GM23338 (cell line): ENCODE measurements around the gene NPVF. TPM values are rescaled to one million over a fixed set of nuclear protein-coding genes. Genes with fewer than 3 reads are reported as not detected.

Experiments used
- ATAC-seq: fragments of 200-7000 bp; cut with Tn5 transposase; 3 replicates; pipeline ENCODE4 v1.9.1; 2020
- DNase-seq: peaks from one replicate; pipeline ENCODE4 v3.0.0-alpha.2; 2015; ENCODE audit warnings: low spot score
- H2AFZ ChIP-seq: fragments of 200-600 bp; sonication (generic); 2 replicates; pipeline ENCODE4 v1.8.0; 2016; ENCODE audit warnings: antibody characterized with exemption, mild to moderate bottlenecking, moderate library complexity
- H3F3A ChIP-seq: fragments of 200-600 bp; sonication (generic); replicated peaks from 2 replicates; pipeline ENCODE4 v1.8.0; 2017; ENCODE audit warnings: antibody characterized with exemption, mixed run types, low read depth
- H3K27ac ChIP-seq: fragments of 200-600 bp; sonication (generic); 2 replicates; pipeline ENCODE4 v1.6.1; 2016; ENCODE audit warnings: low read depth
- H3K27me3 ChIP-seq: fragments of 200-600 bp; sonication (generic); 2 replicates; pipeline ENCODE4 v1.8.0; 2016; ENCODE audit warnings: mild to moderate bottlenecking, mixed run types, moderate library complexity; ENCODE audit not compliant: insufficient read depth
- H3K36me3 ChIP-seq: fragments of 200-600 bp; sonication (generic); 2 replicates; pipeline ENCODE4 v1.8.0; 2016; ENCODE audit warnings: mild to moderate bottlenecking; ENCODE audit not compliant: insufficient read depth
- H3K4me1 ChIP-seq: fragments of 200-600 bp; sonication (generic); 2 replicates; pipeline ENCODE4 v1.8.0; 2016; ENCODE audit warnings: mild to moderate bottlenecking, moderate library complexity; ENCODE audit not compliant: insufficient read depth
- H3K4me2 ChIP-seq: fragments of 200-600 bp; sonication (generic); 2 replicates; pipeline ENCODE4 v1.7.1; 2017; ENCODE audit warnings: mixed run types
- H3K4me3 ChIP-seq: fragments of 200-600 bp; sonication (generic); 2 replicates; pipeline ENCODE4 v1.6.1; 2016; ENCODE audit warnings: mixed run types
- H3K79me2 ChIP-seq: fragments of 200-600 bp; sonication (generic); replicated peaks from 2 replicates; pipeline ENCODE4 v1.8.0; 2017; ENCODE audit warnings: mild to moderate bottlenecking; ENCODE audit not compliant: insufficient read depth
- H3K9me2 ChIP-seq: fragments of 200-600 bp; sonication (generic); 2 replicates; pipeline ENCODE4 v1.8.0; 2017; ENCODE audit not compliant: insufficient read depth
- H4K20me1 ChIP-seq: fragments of 200-600 bp; sonication (generic); replicated peaks from 2 replicates; pipeline ENCODE4 v1.8.0; 2017; ENCODE audit warnings: mild to moderate bottlenecking; ENCODE audit not compliant: insufficient read depth
- H3K27ac Mint-ChIP-seq: 2 replicates; pipeline ENCODE4 v1.8.0; 2020; ENCODE audit warnings: inconsistent platforms, mild to moderate bottlenecking, moderate library complexity, mixed read lengths
- H3K27me3 Mint-ChIP-seq: 3 replicates; pipeline ENCODE4 v1.8.0; 2022; ENCODE audit warnings: low read depth, mild to moderate bottlenecking, moderate library complexity, mixed read lengths, inconsistent platforms; ENCODE audit not compliant: insufficient read depth, poor library complexity
- H3K36me3 Mint-ChIP-seq: 3 replicates; pipeline ENCODE4 v1.8.0; 2021; ENCODE audit warnings: low read depth, mild to moderate bottlenecking, inconsistent platforms, moderate library complexity, mixed read lengths
- H3K4me1 Mint-ChIP-seq: 3 replicates; pipeline ENCODE4 v1.8.0; 2020; ENCODE audit warnings: mild to moderate bottlenecking, inconsistent platforms, mixed read lengths
- H3K4me3 Mint-ChIP-seq: 3 replicates; pipeline ENCODE4 v1.8.0; 2021; ENCODE audit warnings: moderate library complexity, mild to moderate bottlenecking, inconsistent platforms, mixed read lengths
- H3K9me3 Mint-ChIP-seq: 3 replicates; pipeline ENCODE4 v1.8.0; 2020; ENCODE audit warnings: moderate library complexity, mild to moderate bottlenecking, inconsistent platforms, mixed read lengths
- CREB1 ChIP-seq: fragments of 250-450 bp; sonication (Bioruptor Pico); IDR thresholded peaks from 2 replicates; pipeline ENCODE4 v1.5.0; 2020; ENCODE audit warnings: low read depth, mild to moderate bottlenecking, moderate library complexity
- EZH2 ChIP-seq: fragments of 200-600 bp; sonication (generic); IDR thresholded peaks from one replicate; pipeline ENCODE4 v1.8.0; 2017; ENCODE audit warnings: antibody characterized with exemption, mild to moderate bottlenecking, low read depth; ENCODE audit not compliant: unreplicated experiment
- EZH2phosphoT487 ChIP-seq: fragments of 200-600 bp; sonication (generic); IDR thresholded peaks from one replicate; pipeline ENCODE4 v1.8.1; 2018; ENCODE audit warnings: antibody characterized with exemption; ENCODE audit not compliant: unreplicated experiment
- JUNB ChIP-seq: IDR thresholded peaks from one replicate; pipeline ENCODE4 v1.6.1; 2016; ENCODE audit warnings: antibody characterized with exemption; ENCODE audit not compliant: unreplicated experiment
- NANOG ChIP-seq: IDR thresholded peaks from 2 replicates; pipeline ENCODE4 v1.6.1; 2016; ENCODE audit warnings: antibody characterized with exemption, borderline replicate concordance
- POLR2AphosphoS5 ChIP-seq: IDR thresholded peaks from 2 replicates; pipeline ENCODE4 v1.6.1; 2016; ENCODE audit warnings: antibody characterized with exemption, low read depth
- STAT1 ChIP-seq: IDR thresholded peaks from one replicate; pipeline ENCODE4 v1.6.1; 2016; ENCODE audit warnings: antibody characterized with exemption; ENCODE audit not compliant: unreplicated experiment
- ZNF114 ChIP-seq: fragments of 250-450 bp; sonication (Bioruptor Pico); IDR thresholded peaks from 2 replicates; pipeline ENCODE4 v1.5.0; 2020; ENCODE audit warnings: mild to moderate bottlenecking, moderate library complexity
- ZNF331 ChIP-seq: fragments of 250-450 bp; sonication (Bioruptor Pico); IDR thresholded peaks from 2 replicates; pipeline ENCODE4 v1.5.0; 2020; ENCODE audit warnings: low read depth, mild to moderate bottlenecking, moderate library complexity
- polyA plus RNA-seq: library from polyadenylated mRNA; unstranded; fragments of >200 nt; fragmentation: Nextera tagmentation; extraction: Ambion mirVana; gene quantifications from 2 replicates; pipeline ENCODE4 v1.2.1, GENCODE V29; 2016
- total RNA-seq: library from RNA; depleted of rRNA; stranded (reverse); fragments of >200 nt; shearing (Covaris generic); gene quantifications from 2 replicates; pipeline ENCODE4 v1.2.3, GENCODE V29; 2014
- TF ChIP-seq, protein P1 (sequence below), 2 experiments: fragments of 200-600 bp in 1 of 2; sonication (generic) in 1 of 2; conservative IDR thresholded peaks; 2 replicates each; pipeline versions ENCODE4 v1.5.1 to v1.6.1; 2016 to 2017; ENCODE audit warnings: antibody characterized with exemption in 2 of 2, low read depth in 2 of 2, mild to moderate bottlenecking in 2 of 2, moderate library complexity in 1 of 2
- TF ChIP-seq, protein P2 (sequence below): IDR thresholded peaks from 2 replicates; pipeline ENCODE4 v1.6.1; 2016; ENCODE audit warnings: antibody characterized with exemption
- TF ChIP-seq, protein P3 (sequence below): fragments of 250-450 bp; sonication (Bioruptor Pico); IDR thresholded peaks from 2 replicates; pipeline ENCODE4 v1.5.0; 2020; ENCODE audit warnings: mild to moderate bottlenecking, moderate library complexity
- TF ChIP-seq, protein P4 (sequence below): IDR thresholded peaks from one replicate; pipeline ENCODE4 v1.6.1; 2018; ENCODE audit warnings: antibody characterized with exemption; ENCODE audit not compliant: unreplicated experiment

Gene NPVF
- total and polyA plus RNA-seq, 2 experiments from 2014 or later, result not detected

DNA sequence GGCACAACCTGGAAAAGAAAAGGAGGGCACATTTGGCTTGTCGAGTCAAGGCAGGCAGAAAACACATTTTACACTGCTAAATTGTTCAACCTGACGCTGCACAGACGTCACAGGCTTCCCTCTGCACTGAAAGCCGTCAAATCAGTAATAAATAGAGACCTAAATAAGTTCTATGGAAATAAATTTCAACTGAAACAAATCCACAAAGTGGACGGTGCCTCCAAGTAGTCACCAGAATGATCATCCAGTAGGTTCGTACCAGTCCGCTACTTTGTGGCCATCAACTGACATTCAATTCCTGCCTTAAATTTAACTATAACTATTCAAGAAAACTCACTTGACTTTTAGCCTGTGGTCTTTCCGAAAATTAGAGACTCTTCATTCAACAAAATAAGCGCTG is 49.0 kb downstream of the NPVF start:
- H2AFZ ChIP-seq, result peak overlapping the region; percentile 98
- Mint-ChIP-seq H3K27ac (no peak overlapping the region), H3K27me3 (peaks cover 15% of the 10 kb centered on the region), H3K36me3 (no peaks in the 10 kb centered on the region), H3K4me3 (peak overlapping the region; percentile 80), H3K9me3 (no peaks in the 10 kb centered on the region), H3K4me1 (peaks cover 15% of the 10 kb centered on the region; the same call in 2 of the 3 replicates)
- 0 out of 2 replicates have a peak, but pooled peaks cover 2% of the 10 kb centered on the region for H3F3A ChIP-seq
- H3K36me3 ChIP-seq, result no peaks in the 10 kb centered on the region
- H3K9me2 ChIP-seq, result peaks cover 3% of the 10 kb centered on the region; the same call in 1 of the 2 replicates
- ATAC-seq (no peak), DNase-seq (no peak)
- H3K27ac ChIP-seq, result 0 out of 2 replicates have a peak overlapping the region, but pooled peaks have one; percentile 42
- H3K79me2 ChIP-seq, result no peaks in the 10 kb centered on the region
- H3K4me2 ChIP-seq, result peak overlapping the region; percentile 94
- peak overlapping the region; percentile 96 for H3K4me3 ChIP-seq
- no peaks in the 10 kb centered on the region; the same call in 1 of the 2 replicates for H4K20me1 ChIP-seq
- H3K4me1 ChIP-seq, result peaks cover 4% of the 10 kb centered on the region; the same call in 1 of the 2 replicates
- peaks cover 19% of the 10 kb centered on the region for H3K27me3 ChIP-seq
- TF ChIP-seq EZH2phosphoT487, result no peak
- TF ChIP-seq ZNF114 (CRISPR knock-in tag), result no peak
- no peak for TF ChIP-seq CREB1 (CRISPR knock-in tag)
- TF ChIP-seq POLR2AphosphoS5, result no peak
- TF ChIP-seq, protein P1, sequence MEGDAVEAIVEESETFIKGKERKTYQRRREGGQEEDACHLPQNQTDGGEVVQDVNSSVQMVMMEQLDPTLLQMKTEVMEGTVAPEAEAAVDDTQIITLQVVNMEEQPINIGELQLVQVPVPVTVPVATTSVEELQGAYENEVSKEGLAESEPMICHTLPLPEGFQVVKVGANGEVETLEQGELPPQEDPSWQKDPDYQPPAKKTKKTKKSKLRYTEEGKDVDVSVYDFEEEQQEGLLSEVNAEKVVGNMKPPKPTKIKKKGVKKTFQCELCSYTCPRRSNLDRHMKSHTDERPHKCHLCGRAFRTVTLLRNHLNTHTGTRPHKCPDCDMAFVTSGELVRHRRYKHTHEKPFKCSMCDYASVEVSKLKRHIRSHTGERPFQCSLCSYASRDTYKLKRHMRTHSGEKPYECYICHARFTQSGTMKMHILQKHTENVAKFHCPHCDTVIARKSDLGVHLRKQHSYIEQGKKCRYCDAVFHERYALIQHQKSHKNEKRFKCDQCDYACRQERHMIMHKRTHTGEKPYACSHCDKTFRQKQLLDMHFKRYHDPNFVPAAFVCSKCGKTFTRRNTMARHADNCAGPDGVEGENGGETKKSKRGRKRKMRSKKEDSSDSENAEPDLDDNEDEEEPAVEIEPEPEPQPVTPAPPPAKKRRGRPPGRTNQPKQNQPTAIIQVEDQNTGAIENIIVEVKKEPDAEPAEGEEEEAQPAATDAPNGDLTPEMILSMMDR (conservative IDR thresholded peaks at IDR 0.05; ENCODE audit: low read depth in 2 of 2), result no peak
- TF ChIP-seq JUNB, result no peak
- TF ChIP-seq, protein P2, sequence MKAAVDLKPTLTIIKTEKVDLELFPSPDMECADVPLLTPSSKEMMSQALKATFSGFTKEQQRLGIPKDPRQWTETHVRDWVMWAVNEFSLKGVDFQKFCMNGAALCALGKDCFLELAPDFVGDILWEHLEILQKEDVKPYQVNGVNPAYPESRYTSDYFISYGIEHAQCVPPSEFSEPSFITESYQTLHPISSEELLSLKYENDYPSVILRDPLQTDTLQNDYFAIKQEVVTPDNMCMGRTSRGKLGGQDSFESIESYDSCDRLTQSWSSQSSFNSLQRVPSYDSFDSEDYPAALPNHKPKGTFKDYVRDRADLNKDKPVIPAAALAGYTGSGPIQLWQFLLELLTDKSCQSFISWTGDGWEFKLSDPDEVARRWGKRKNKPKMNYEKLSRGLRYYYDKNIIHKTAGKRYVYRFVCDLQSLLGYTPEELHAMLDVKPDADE, result no peak
- TF ChIP-seq NANOG, result no peak
- TF ChIP-seq STAT1, result no peak
- TF ChIP-seq, protein P3, sequence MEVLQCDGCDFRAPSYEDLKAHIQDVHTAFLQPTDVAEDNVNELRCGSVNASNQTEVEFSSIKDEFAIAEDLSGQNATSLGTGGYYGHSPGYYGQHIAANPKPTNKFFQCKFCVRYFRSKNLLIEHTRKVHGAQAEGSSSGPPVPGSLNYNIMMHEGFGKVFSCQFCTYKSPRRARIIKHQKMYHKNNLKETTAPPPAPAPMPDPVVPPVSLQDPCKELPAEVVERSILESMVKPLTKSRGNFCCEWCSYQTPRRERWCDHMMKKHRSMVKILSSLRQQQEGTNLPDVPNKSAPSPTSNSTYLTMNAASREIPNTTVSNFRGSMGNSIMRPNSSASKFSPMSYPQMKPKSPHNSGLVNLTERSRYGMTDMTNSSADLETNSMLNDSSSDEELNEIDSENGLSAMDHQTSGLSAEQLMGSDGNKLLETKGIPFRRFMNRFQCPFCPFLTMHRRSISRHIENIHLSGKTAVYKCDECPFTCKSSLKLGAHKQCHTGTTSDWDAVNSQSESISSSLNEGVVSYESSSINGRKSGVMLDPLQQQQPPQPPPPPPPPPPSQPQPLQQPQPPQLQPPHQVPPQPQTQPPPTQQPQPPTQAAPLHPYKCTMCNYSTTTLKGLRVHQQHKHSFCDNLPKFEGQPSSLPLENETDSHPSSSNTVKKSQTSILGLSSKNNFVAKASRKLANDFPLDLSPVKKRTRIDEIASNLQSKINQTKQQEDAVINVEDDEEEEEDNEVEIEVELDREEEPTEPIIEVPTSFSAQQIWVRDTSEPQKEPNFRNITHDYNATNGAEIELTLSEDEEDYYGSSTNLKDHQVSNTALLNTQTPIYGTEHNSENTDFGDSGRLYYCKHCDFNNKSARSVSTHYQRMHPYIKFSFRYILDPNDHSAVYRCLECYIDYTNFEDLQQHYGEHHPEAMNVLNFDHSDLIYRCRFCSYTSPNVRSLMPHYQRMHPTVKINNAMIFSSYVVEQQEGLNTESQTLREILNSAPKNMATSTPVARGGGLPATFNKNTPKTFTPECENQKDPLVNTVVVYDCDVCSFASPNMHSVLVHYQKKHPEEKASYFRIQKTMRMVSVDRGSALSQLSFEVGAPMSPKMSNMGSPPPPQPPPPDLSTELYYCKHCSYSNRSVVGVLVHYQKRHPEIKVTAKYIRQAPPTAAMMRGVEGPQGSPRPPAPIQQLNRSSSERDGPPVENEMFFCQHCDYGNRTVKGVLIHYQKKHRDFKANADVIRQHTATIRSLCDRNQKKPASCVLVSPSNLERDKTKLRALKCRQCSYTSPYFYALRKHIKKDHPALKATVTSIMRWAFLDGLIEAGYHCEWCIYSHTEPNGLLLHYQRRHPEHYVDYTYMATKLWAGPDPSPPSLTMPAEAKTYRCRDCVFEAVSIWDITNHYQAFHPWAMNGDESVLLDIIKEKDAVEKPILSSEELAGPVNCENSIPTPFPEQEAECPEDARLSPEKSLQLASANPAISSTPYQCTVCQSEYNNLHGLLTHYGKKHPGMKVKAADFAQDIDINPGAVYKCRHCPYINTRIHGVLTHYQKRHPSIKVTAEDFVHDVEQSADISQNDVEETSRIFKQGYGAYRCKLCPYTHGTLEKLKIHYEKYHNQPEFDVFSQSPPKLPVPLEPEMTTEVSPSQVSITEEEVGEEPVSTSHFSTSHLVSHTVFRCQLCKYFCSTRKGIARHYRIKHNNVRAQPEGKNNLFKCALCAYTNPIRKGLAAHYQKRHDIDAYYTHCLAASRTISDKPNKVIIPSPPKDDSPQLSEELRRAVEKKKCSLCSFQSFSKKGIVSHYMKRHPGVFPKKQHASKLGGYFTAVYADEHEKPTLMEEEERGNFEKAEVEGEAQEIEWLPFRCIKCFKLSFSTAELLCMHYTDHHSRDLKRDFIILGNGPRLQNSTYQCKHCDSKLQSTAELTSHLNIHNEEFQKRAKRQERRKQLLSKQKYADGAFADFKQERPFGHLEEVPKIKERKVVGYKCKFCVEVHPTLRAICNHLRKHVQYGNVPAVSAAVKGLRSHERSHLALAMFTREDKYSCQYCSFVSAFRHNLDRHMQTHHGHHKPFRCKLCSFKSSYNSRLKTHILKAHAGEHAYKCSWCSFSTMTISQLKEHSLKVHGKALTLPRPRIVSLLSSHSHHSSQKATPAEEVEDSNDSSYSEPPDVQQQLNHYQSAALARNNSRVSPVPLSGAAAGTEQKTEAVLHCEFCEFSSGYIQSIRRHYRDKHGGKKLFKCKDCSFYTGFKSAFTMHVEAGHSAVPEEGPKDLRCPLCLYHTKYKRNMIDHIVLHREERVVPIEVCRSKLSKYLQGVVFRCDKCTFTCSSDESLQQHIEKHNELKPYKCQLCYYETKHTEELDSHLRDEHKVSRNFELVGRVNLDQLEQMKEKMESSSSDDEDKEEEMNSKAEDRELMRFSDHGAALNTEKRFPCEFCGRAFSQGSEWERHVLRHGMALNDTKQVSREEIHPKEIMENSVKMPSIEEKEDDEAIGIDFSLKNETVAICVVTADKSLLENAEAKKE, result no peak
- TF ChIP-seq EZH2, result no peak
- no peak for TF ChIP-seq ZNF331 (CRISPR knock-in tag)
- TF ChIP-seq, protein P4, sequence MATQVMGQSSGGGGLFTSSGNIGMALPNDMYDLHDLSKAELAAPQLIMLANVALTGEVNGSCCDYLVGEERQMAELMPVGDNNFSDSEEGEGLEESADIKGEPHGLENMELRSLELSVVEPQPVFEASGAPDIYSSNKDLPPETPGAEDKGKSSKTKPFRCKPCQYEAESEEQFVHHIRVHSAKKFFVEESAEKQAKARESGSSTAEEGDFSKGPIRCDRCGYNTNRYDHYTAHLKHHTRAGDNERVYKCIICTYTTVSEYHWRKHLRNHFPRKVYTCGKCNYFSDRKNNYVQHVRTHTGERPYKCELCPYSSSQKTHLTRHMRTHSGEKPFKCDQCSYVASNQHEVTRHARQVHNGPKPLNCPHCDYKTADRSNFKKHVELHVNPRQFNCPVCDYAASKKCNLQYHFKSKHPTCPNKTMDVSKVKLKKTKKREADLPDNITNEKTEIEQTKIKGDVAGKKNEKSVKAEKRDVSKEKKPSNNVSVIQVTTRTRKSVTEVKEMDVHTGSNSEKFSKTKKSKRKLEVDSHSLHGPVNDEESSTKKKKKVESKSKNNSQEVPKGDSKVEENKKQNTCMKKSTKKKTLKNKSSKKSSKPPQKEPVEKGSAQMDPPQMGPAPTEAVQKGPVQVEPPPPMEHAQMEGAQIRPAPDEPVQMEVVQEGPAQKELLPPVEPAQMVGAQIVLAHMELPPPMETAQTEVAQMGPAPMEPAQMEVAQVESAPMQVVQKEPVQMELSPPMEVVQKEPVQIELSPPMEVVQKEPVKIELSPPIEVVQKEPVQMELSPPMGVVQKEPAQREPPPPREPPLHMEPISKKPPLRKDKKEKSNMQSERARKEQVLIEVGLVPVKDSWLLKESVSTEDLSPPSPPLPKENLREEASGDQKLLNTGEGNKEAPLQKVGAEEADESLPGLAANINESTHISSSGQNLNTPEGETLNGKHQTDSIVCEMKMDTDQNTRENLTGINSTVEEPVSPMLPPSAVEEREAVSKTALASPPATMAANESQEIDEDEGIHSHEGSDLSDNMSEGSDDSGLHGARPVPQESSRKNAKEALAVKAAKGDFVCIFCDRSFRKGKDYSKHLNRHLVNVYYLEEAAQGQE, result no peak
